HG02610 (cell line): ENCODE measurements around the gene LONP1.
"Not testable (repeated sequence)": the region's sequence is repeated elsewhere in the genome, so short reads cannot be mapped to it uniquely, and the experiment has no call there.

ENCODE experiments used
- ATAC-seq: cut with Tn5 transposase; IDR thresholded peaks from one replicate; pipeline ENCODE4 v1.9.1; 2021; ENCODE audit warnings: mild to moderate bottlenecking, moderate library complexity; ENCODE audit not compliant: unreplicated experiment

Gene LONP1

GRCh38 chr19:5714816-5715215, 5.1 kb downstream of the LONP1 start:
- no peak for ATAC-seq

GRCh38 chr19:5713228-5713627, 6.7 kb downstream of the LONP1 start:
- no peak for ATAC-seq

GRCh38 chr19:5711713-5712161, 8.2 kb downstream of the LONP1 start:
- no peak for ATAC-seq

- ATAC-seq, result no peak
These were observed 8.9 kb downstream of the LONP1 start for GRCh38 chr19:5711025-5711424.

- no peak for ATAC-seq
These were observed 12.1 kb downstream of the LONP1 start for GRCh38 chr19:5707576-5708575.

- no peak for ATAC-seq
These were observed 12.9 kb downstream of the LONP1 start for GRCh38 chr19:5706876-5707573.

- ATAC-seq, result no peak
These were observed 14.4 kb downstream of the LONP1 start for GRCh38 chr19:5705552-5705951.

- no peak for ATAC-seq
These were observed 15.8 kb downstream of the LONP1 start for GRCh38 chr19:5703819-5704818.

- not testable (repeated sequence) for ATAC-seq
These were observed 17.9 kb downstream of the LONP1 start for GRCh38 chr19:5702053-5702410.

- ATAC-seq, result no peak
These were observed 19.4 kb downstream of the LONP1 start for GRCh38 chr19:5700455-5701092.

- ATAC-seq, result no peak
These were observed 21.1 kb downstream of the LONP1 start for GRCh38 chr19:5698635-5699422.

- no peak for ATAC-seq
These were observed 21.9 kb downstream of the LONP1 start for GRCh38 chr19:5697890-5698634.

GRCh38 chr19:5697022-5697889, 22.7 kb downstream of the LONP1 start:
- ATAC-seq, result no peak

- ATAC-seq, result no peak
These were observed 23.5 kb downstream of the LONP1 start for GRCh38 chr19:5696196-5697021.

GRCh38 chr19:5695649-5696195, 24.2 kb downstream of the LONP1 start:
- ATAC-seq, result no peak

- no peak for ATAC-seq
These were observed 24.8 kb downstream of the LONP1 start for GRCh38 chr19:5694956-5695648.
